ENCODE measurements around the gene CERCAM.
A peak's percentile ranks its signal among the peaks of the same experiment; 100 is the strongest.
"Not testable (repeated sequence)": the region's sequence is repeated elsewhere in the genome, so short reads cannot be mapped to it uniquely, and the experiment has no call there.

Gene CERCAM

GRCh38 chr9:128405077-128405779, 15.4 kb upstream of the CERCAM start:
- DNase-seq: no peak
- TF ChIP-seq POLR2A (IDR thresholded peaks at IDR 0.05; ENCODE audit: low read length) (no peak), GATA1 (IDR thresholded peaks at IDR 0.05; ENCODE audit: low read depth, low read length) (no peak)

GRCh38 chr9:128405780-128406171, 14.9 kb upstream of the CERCAM start:
- TF ChIP-seq POLR2A (IDR thresholded peaks at IDR 0.05; ENCODE audit: low read length): no peak
- TF ChIP-seq GATA1 (IDR thresholded peaks at IDR 0.05; ENCODE audit: low read depth, low read length): no peak
- no peak for DNase-seq

- DNase-seq: no peak
- TF ChIP-seq POLR2A (IDR thresholded peaks at IDR 0.05; ENCODE audit: low read length) (no peak), GATA1 (IDR thresholded peaks at IDR 0.05; ENCODE audit: low read depth, low read length) (no peak)
Observed at GRCh38 chr9:128406848-128407391, 13.7 kb upstream of the CERCAM start.

- DNase-seq: no peak
- TF ChIP-seq POLR2A (IDR thresholded peaks at IDR 0.05; ENCODE audit: low read length) (no peak), GATA1 (IDR thresholded peaks at IDR 0.05; ENCODE audit: low read depth, low read length) (no peak)
Observed at GRCh38 chr9:128408963-128409431, 11.7 kb upstream of the CERCAM start.

GRCh38 chr9:128409450-128409849, 11.2 kb upstream of the CERCAM start:
- no peak for DNase-seq
- TF ChIP-seq POLR2A (IDR thresholded peaks at IDR 0.05; ENCODE audit: low read length) (no peak), GATA1 (IDR thresholded peaks at IDR 0.05; ENCODE audit: low read depth, low read length) (no peak)

- peak; percentile 18 to 33 for DNase-seq
- no peak for TF ChIP-seq POLR2A (IDR thresholded peaks at IDR 0.05; ENCODE audit: low read length)
- TF ChIP-seq GATA1 (IDR thresholded peaks at IDR 0.05; ENCODE audit: low read depth, low read length): no peak
Observed at GRCh38 chr9:128409978-128410377, 10.7 kb upstream of the CERCAM start.

- TF ChIP-seq POLR2A (IDR thresholded peaks at IDR 0.05; ENCODE audit: low read length): no peak
- no peak for TF ChIP-seq GATA1 (IDR thresholded peaks at IDR 0.05; ENCODE audit: low read depth, low read length)
- DNase-seq: no peak
Observed at GRCh38 chr9:128411364-128412119, 9.1 kb upstream of the CERCAM start.

- DNase-seq: peak; percentile 34 to 56
- TF ChIP-seq GATA1 (IDR thresholded peaks at IDR 0.05; ENCODE audit: low read depth, low read length): no peak
- TF ChIP-seq POLR2A (IDR thresholded peaks at IDR 0.05; ENCODE audit: low read length): no peak
Observed at GRCh38 chr9:128412120-128412790, 8.4 kb upstream of the CERCAM start.

GRCh38 chr9:128413728-128414127, 6.9 kb upstream of the CERCAM start:
- DNase-seq: not testable (repeated sequence)

- TF ChIP-seq GATA1 (IDR thresholded peaks at IDR 0.05; ENCODE audit: low read depth, low read length) (no peak), POLR2A (IDR thresholded peaks at IDR 0.05; ENCODE audit: low read length) (no peak)
- no peak for DNase-seq
Observed at GRCh38 chr9:128414461-128414860, 6.2 kb upstream of the CERCAM start.

- TF ChIP-seq POLR2A (IDR thresholded peaks at IDR 0.05; ENCODE audit: low read length) (no peak), GATA1 (IDR thresholded peaks at IDR 0.05; ENCODE audit: low read depth, low read length) (no peak)
Observed at GRCh38 chr9:128415281-128415680, 5.4 kb upstream of the CERCAM start.

GRCh38 chr9:128416014-128416413, 4.6 kb upstream of the CERCAM start:
- TF ChIP-seq POLR2A (IDR thresholded peaks at IDR 0.05; ENCODE audit: low read length): no peak
- no peak for TF ChIP-seq GATA1 (IDR thresholded peaks at IDR 0.05; ENCODE audit: low read depth, low read length)
- no peak for DNase-seq

More at GRCh38 chr9:128415281-128415680, 5.4 kb upstream of the CERCAM start:
- DNase-seq: no peak

GRCh38 chr9:128416432-128417019, 4.1 kb upstream of the CERCAM start:
- no peak for DNase-seq
- TF ChIP-seq GATA1 (IDR thresholded peaks at IDR 0.05; ENCODE audit: low read depth, low read length) (no peak), POLR2A (IDR thresholded peaks at IDR 0.05; ENCODE audit: low read length) (no peak)

Data from erythroblast (primary cell).